ENCODE measurements around the gene TTLL6. TPM values are rescaled to one million over a fixed set of nuclear protein-coding genes. Genes with fewer than 3 reads are reported as not detected.

TTLL6 gene
- total and polyA plus RNA-seq, 2 of the 8 experiments (the other 6 are each of a cell fraction or from before 2014, with no cell fraction given) = 2.6 to 4.3 TPM

GRCh38 chr17:48717367-48718226 is 99.4 kb downstream of the TTLL6 start:
- Histone ChIP-seq H3K4me3 (ENCODE audit: extremely low read depth in 1 of 4, insufficient read depth in 2 of 4, low read depth in 3 of 4, low read length in 4 of 4) (no peak overlapping the region), H3K79me1 (ENCODE audit: low read depth, low read length) (no peaks in the 10 kb centered on the region; the same call in 1 of the 2 replicates), H3K36me3 (ENCODE audit: control insufficient read depth in 2 of 4, insufficient read depth in 4 of 4, low read length in 3 of 4) (no peaks in the 10 kb centered on the region; a peak in 1 of 8 replicates), H3K9ac (replicated peaks in 1 of 4; ENCODE audit: extremely low read depth in 1 of 4, low read depth in 3 of 4, low read length in 3 of 4) (no peak overlapping the region), H3K18ac (ENCODE audit: extremely low read depth, low read length) (no peak overlapping the region), H3K14ac (ENCODE audit: insufficient read length) (no peak overlapping the region), H3K23me2 (ENCODE audit: low read depth, low read length) (peaks cover 7% of the 10 kb centered on the region; the same call in 1 of the 2 replicates), H2AK5ac (ENCODE audit: low read depth, low read length) (no peak overlapping the region), H4K8ac (ENCODE audit: extremely low read depth, insufficient read depth, low read length) (no peak overlapping the region), H3K4me2 (ENCODE audit: insufficient read depth in 1 of 2, low read depth in 2 of 2, low read length in 2 of 2) (peak overlapping the region in 1 of 2 experiments; percentile 77; a peak in 1 of 4 replicates), H3K9me3 (ENCODE audit: insufficient read depth in 2 of 2, low read depth in 1 of 2, low read length in 1 of 2) (no peaks in the 10 kb centered on the region), H3K4me1 (replicated peaks in 1 of 4; ENCODE audit: control insufficient read depth in 3 of 4, insufficient read depth in 4 of 4, low read length in 3 of 4) (peaks cover 11 to 31% (median 20%) of the 10 kb centered on the region in 4 experiments; a peak in 6 of 7 replicates), H3K27ac (ENCODE audit: low read depth, low read length) (no peak overlapping the region), H2BK12ac (ENCODE audit: low read depth, low read length) (no peak overlapping the region), H2BK120ac (replicated peaks; ENCODE audit: low read depth, low read length) (no peak overlapping the region), H3K56ac (replicated peaks; ENCODE audit: insufficient read length, low read depth, low read length) (no peak overlapping the region), H2BK20ac (ENCODE audit: low read length) (no peak overlapping the region), H2BK15ac (ENCODE audit: low read length) (no peak overlapping the region), H4K20me1 (replicated peaks in 1 of 2; ENCODE audit: control insufficient read depth in 1 of 2, insufficient read depth in 2 of 2, low read length in 2 of 2) (peaks cover 17 to 21% of the 10 kb centered on the region in 2 experiments), H3K27me3 (replicated peaks in 1 of 4; ENCODE audit: control insufficient read depth in 3 of 4, extremely low read depth in 1 of 4, insufficient read depth in 3 of 4, low read length in 3 of 4) (peaks cover 53 to 86% (median 72%) of the 10 kb centered on the region in 4 experiments), H3K79me2 (ENCODE audit: control insufficient read depth in 1 of 2, insufficient read depth in 2 of 2, low read length in 2 of 2) (no peaks in the 10 kb centered on the region), H3K4ac (replicated peaks; ENCODE audit: insufficient read length, low read depth, low read length) (no peak overlapping the region), H4K5ac (ENCODE audit: insufficient read length, low read depth, low read length) (no peak overlapping the region), H2BK5ac (ENCODE audit: low read depth, low read length) (no peak overlapping the region), H2AFZ (ENCODE audit: low read length) (no peak overlapping the region), H3K23ac (ENCODE audit: insufficient read length) (no peak overlapping the region), H4K91ac (replicated peaks; ENCODE audit: insufficient read length, low read length) (no peak overlapping the region)
- DNase-seq (ENCODE audit: low read depth in 1 of 2, low spot score in 2 of 2) (no peak), FAIRE-seq (no peak)
- CTCF ChIA-PET (ENCODE audit: partially characterized antibody) = interaction anchor here (0.6 to 13.5 kb wide), 17 partner anchors 12 to 190 kb away, joined by 3 to 147 read pairs (median 4); no protein-coding TSS in a partner anchor
- TF ChIP-seq CBX8 (IDR thresholded peaks at IDR 0.05; ENCODE audit: borderline replicate concordance, low read depth, low read length) (peak; percentile 63; the same call in 1 of the 2 replicates), SP4 (IDR thresholded peaks at IDR 0.05; ENCODE audit: low read length) (no peak), RNF2 (IDR thresholded peaks at IDR 0.05; ENCODE audit: borderline replicate concordance, low read depth, low read length, missing control alignments, poor library complexity, severe bottlenecking) (peak; percentile 73)
- 21% methylated on average over 10 of the region's 10 CpGs; no CpG with 5 or more reads in 1 of the 2 experiments for WGBS, 2 experiments (ENCODE audit: extremely low coverage in 1 of 2, insufficient coverage in 1 of 2, insufficient read length in 1 of 2, insufficient replicate concordance in 2 of 2, low coverage in 1 of 2, low lambda C conversion rate in 2 of 2, missing lambda C conversion rate in 1 of 2)
- POLR2A ChIA-PET (ENCODE audit: partially characterized antibody) = interaction anchor here (0.6 to 1.1 kb wide), 3 partner anchors 12 to 72 kb away, joined by 4 read pairs; no protein-coding TSS in a partner anchor
